ENCODE results near the gene CCSER1.
A peak's percentile ranks its signal among the peaks of the same experiment; 100 is the strongest.

CCSER1 gene

DNA sequence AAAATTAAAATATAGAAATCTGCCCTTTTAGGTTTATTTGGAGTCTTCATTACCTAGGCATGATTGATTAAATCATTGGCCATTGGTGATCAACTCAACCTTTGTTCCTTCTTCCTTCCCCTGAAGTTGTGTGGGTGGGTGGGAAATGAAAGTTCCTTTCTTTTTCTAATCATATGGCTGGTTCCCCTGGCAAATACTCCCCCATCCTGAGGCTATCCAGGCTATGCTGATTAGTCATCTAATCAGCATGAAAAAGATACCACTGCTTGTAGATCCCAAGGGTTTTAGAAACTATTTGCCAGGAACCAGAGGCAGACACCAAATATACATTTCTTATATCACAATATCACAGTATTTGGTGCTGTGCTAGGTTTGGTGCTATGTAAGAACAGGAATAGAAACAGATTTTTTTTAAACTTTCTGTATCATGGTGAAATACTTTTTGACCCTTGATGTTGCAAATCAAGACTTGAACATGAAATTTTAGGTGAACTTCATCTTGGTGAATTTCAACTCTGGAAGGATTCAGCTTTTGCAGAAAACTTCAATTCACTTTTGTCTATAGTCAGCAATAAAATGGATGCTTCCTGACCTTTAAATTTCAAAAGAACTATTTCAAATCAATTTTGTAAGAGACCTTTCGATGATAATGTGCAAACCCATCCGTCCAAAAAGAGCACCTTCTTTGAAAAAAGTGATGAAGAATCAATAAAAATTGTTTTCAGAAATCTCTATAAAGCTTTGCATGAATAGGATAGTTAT lies 71.1 kb downstream of the CCSER1 start:
- DNase-seq, result no peak

DNA sequence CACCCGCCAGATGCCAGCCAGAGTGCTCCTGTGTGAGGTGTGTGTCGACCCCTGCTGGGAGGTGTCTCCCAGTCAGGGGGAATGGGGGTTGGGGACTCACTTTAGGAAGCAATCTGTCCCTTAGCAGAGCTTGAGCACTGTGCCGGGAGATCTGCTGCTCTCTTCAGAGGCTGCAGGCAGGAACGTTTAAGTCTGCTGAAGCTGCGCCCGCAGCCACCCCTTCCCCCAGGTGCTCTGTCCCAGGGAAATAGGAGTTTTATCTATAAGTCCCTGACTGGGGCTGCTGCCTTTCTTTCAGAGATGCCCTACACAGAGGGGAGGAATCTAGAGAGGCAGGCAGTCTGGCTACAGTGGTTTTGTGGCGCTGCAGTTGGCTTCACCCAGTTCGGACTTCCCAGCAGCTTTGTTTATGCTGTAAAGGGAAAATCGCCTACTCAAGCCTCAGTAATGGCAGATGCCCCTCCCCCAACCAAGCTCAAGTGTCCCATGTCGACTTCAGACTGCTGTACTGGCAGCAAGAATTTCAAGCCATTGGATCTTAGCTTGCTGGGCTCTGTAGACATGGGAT lies 80.8 kb downstream of the CCSER1 start:
- DNase-seq, result no peak

DNA sequence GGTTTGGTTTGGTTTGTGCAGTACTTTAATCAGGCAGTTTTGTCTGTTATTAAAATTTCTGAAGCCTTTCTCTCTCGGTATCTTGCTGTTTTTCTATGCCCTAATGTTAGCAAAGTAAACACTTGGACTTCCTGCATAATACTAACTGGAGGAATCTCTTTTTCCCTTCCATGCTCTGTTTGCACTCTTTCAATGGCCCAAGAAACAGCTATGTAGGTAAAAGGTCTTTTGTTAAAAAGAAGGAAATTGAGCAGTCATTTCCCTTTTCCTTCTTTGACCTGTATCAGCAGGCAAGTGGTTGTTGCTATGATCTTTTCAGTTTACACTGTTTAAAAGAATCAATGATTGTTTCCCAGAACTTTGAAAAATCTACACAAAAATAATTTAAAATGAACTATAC lies 82.7 kb downstream of the CCSER1 start:
- no peak for DNase-seq

DNA sequence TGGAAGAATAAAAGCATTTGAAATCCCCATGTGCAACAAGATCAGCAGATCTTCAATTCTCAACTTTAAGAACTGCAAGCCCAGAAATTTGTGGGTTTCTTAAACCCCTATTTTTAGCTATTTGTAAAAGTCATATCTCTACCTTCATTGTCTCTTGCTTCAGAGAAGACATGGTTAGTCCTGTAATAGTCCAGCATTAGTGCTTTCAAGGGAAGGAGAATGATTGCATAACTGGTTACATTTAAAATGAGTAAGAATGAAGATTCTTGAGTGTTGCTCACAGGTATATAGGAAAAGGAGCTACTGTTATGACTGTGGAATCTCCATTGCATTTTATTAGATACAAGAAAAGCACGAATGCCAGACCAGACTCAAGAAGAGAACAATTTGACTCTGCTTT lies 84.0 kb downstream of the CCSER1 start:
- no peak for DNase-seq

DNA sequence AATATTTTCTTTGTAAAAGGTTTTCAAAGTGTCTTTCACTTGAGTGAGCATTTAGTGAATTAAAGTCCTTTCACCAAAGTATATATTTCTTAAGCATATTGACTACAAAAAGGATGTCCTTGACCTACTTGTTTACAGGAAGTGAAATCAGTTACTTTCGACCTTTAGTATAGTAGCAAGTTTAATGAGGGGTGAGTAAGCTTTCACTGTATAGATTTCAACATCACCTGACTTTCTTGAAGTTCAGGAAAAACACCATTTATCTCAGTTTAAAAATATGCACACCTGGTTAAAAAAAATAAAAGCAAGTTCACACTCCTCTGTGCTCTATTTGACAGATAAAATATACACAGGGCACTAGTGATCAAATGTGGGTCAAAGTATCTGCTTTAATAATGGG lies 88.1 kb downstream of the CCSER1 start:
- no peak for DNase-seq

DNA sequence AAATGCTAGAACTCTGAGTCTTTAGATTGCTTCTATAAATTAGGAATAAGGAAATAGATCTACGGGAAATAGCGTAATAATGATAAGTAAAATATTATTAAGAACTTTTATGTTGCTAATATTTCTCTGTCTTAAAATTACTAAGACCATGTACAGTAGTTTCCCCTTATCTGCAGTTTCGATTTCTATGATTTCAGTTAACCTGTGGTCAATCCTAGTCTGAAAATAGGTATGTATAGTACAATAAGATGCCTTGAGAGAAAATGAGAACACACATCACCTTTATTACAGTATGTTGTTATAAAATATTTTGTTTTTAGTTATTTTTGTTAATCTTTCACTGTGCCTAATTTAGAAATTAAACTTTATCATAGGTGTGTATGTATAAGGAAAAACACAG lies 92.6 kb downstream of the CCSER1 start:
- no peak for DNase-seq

DNA sequence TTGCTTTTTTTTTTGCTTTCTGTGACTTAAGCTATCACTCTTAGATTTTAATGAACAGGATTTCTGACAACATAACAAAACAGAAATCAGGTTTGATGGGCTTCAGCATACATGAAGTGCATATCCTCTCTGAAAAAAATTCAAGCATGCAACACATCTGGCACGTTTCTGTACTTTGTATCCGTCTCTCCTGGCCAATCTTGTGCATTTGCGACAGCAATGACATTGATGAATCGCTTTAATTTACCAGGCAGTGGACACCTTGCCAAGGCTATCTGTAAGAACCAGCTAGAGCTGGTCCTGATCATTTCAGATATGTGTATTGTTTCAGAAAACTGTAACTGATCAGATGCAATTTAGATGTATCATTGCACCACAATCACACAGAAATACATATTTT lies 93.3 kb downstream of the CCSER1 start:
- DNase-seq, result no peak

DNA sequence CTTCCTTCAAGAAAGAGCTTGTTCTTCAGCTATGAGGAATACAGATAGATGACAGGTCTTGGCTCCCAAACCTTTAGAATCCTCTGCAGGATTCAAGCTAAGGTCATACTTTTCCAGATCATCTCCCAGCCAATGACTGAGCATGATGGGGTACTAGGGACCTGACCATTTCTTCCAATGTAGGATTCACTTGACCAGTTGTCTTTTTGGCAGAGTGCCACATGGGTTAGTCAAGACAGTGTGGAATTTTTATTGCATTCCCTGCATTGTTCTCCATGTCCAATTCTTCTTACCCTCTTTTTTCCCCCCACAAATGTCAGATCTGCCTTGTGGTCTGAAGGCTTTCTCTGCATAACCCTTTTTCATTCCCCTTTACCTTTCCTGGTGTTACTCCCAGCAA lies 99.5 kb downstream of the CCSER1 start:
- no peak for DNase-seq

DNA sequence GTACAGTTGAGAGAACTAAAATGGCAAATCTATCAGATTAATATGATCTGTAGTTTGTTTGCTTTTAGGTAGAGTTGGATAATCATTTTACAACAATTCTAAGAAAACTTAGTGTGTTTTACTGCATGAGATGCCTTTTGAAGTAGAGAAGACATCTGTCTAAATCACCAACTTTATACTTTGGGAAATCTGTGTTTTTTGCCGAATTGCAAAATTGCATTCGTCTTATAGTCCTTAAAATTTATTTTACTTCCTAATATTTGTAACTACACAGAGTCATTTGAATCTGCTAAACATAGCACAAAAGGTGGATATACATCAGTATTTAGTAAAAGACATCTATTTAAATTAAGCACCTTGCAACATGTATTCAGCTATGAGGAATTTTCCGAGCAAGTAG lies 100.0 kb downstream of the CCSER1 start:
- no peak for DNase-seq

DNA sequence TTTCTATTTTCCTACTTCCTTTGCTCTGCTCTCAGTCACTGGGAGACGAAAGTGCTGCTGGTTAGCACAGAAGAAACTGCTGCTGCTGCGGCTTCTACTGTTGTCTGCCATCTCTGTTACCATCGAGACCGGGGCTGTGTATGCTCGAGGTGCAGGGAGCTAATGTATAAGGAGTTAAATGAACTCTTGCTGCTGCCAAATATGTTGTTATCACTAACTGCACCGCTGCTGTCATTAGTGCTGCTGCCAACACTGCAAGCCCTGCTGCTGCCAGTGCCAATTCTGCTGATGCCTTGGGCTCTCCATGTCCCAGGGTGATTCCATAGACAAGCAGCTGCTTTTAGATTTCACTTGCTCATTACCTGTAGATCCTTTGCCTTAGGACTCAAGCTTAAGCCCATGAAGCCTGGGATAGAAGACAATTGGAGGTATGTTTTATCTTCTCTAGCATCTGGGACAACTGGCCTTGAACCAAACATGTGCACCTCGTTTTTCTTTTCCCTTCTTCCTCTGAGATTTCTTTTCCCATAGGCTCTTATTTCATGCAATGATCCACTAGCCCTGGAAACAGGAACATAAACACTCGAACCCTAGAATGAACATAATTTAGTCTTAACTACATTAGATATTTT lies 107.8 kb downstream of the CCSER1 start:
- DNase-seq, result no peak

DNA sequence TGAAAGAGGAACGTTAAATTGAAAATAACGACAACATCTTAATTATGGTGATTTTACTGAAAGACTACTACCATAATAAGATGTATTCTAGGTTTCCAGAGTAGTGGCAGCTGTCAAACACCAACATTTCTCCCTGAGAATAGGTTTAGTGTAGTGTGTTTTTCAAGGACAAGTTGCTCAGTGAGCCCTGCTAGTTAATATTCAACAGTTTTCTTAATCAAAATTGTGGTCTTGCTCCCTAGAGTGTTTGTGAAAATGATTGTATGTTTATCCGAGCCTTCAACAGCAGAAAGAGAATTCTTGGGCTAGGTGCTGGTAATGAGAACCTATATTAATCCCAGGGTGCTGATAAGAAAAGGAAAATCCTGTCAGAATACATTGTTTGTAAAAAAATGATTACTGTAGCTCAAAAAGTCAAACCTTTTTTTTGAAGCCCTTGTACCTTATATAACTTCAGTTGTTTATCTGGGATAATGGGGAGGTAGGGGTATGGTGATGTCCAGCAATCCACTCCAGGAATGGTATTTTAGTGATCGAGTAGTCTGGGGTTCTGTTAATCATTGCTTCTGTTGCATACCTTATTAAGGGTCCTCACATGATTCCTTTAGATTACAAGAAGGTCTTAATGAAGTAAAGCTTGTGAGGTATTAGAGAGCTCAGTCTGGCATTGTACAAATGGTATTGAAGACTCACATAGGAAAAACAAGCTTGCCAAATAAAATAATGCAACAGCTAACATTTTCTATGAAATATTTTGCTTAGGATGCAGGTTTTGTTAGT lies 110.7 kb downstream of the CCSER1 start:
- DNase-seq, result no peak

DNA sequence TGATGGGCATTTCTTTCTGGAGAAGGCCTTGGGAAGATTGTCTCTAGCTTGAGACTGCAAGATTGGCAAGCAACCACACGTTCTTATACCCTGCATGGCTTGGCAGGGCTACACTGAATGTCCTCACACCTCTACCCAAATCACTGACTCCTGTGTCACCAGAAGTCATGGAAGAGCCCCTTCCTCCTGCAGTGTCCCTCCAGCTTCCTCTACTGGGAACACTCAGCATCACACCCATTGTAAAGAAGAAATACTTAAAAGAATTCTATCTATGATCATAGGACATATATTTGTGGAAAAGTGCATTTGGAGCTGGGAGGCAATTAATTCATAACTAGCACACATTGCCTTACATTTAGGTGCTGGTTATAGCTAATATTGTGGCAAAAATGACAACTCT lies 113.1 kb downstream of the CCSER1 start:
- DNase-seq, result no peak

DNA sequence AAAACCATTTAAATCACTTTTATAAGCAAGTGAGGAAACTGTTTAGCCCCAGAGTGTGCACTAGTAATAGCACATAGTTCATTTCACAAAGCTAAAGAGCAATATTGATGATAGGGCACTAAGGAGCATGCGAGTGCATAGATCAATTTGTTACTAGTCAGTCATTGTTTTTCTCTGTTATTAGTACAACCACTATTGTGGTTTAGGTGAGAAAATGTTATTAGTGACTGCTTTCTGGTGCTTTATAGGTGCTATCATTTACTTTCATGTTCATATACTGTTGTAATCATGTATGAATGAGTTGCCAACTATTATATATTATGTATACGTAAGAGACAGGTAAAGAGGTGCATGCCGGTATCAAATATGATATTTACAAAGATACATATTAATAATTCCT lies 113.8 kb downstream of the CCSER1 start:
- DNase-seq, result no peak

DNA sequence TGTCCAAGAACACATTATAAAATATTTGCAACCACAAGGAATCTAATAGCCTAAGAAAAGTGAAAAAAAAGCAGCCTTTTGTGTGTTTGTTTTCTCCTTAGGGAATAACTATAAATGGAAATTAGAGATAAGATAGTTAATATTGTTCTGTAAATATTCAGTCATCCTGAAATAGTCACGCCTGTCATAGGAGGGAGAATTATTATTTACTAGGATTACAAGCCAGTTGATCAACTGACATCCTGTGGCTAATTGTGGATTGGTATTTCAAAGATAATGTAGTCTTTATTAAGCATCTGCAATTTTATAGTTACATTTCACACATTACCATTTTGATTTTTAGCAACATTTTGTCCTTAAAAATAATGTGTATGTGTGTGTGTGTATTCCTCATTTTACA lies 118.6 kb downstream of the CCSER1 start:
- no peak for DNase-seq

DNA sequence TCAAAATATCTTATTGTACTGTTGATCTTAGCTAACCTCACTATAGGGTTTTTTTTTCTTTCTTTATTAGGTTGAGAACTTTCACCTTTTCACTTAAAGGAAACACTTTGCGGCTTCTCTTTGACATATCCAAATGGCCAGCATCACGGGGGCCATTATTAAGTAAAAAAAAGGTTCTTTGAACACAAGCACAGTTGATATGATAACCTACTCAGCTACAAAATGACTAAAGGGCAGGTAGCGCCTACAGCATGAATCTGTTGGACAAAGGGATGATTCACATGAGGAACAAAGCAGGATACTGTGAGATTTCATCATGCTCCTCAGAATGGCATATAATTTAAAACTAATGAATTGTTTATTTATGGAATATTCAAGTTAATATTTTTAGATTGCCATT lies 119.6 kb downstream of the CCSER1 start:
- no peak for DNase-seq

DNA sequence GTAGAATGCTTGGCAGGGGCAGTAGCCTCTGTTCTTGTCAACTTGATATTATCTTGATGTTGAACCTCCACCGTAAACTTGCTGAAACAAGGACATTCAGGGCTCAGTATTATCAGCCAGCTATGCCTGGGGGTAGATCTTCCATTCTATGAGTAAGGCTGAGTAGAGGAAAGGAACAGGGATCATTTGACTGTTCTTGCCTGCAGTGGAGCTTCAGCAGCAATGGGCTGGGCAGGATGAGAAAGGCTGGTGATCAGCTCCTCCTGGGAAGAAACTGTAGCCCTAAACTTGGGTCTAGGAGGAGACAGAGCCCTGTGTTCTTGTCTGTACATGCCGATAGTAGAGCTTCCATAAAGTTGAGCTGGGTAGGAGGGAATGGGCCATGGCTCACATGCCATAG lies 127.2 kb downstream of the CCSER1 start:
- DNase-seq, result no peak

DNA sequence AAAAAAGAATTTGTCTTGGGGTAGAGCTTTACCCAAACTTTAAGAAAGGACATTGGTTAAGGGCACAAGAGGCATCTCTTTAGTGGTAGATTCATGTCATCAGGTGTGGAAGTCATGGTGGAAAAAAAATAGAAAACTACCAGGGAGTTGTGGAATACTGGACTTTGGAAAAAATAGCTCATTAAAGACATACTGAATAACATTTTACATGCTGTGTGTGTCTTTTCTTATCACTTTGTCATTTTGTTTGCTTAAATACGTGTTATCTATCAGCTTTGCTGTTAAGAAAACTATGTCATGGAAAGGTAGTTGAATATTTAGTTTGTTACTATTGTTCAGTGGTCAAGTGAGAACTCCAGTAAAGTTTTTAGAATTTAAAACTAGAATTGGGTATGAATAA lies 147.0 kb downstream of the CCSER1 start:
- DNase-seq, result no peak

DNA sequence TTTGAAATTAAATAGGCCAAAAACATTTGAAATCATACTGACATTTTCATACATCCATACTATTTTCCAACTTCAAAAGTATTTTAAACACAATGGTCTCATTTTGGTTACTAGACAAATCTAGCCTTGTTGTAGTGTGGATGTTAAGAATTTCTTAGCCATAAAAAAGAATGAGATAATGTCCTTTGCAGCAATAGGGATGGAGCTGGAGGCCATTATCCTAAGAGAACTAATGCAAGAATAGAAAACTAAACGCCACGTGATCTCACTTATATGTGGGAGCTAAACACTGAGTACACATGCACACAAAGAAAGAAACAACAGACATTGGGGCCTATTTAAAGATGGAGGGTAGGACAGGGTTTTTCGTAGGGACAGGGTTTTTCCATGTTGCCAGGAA lies 153.8 kb downstream of the CCSER1 start:
- DNase-seq, result no peak

DNA sequence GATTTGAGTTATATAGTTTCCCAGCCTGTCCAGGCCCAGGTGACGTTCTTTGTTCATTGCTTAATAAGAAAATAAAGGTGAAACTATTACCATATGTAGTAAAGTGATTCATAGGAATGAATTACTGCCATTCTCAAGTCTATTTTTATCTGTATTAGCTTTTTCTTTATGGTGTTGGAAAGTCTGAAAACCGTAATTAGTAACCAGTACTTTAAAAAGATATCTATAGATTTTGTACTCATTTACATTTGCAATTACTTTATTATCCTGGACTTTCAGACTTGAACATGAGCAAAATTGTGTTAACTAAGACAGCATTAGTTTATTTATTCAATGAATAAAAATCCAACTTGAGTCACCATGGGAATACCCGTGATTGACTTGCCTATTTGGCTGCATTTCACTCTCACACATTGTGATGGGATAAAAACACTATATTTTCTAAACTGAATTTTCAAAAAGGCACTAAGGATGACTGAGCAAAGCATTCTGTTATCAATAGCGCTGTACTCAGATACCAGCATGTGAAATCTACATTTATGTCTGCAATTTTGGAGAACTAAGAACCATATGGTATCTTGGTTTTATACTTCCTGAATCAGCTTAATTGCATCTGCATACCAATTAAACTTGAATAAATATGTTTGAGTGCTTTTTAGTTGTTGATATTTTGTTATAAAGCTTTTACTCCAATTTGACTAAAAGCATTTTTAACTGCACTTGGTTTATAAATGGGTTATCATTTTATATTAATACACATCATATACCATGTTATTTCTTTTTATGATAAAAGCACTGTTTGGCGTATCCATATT lies 154.6 kb downstream of the CCSER1 start:
- DNase-seq, result no peak

DNA sequence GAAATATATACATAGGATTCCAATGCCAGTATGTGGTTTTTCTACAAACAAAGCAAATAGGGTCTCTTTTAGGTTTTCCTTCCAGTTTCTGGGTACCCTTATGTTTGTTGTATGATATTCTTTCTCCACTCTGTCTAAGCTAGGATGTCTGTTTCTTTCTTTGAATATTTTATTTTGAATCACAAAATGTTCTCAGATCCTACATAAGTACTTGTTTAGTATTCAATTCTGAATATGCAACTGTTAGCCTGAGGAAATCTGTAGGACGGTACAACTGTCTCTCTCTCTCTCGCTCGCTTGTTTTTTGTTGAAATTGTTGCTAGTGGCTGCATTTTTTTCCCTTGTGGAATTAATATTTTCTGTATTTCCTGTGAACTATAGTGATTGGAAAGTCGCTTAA lies 163.2 kb downstream of the CCSER1 start:
- DNase-seq, result no peak

DNA sequence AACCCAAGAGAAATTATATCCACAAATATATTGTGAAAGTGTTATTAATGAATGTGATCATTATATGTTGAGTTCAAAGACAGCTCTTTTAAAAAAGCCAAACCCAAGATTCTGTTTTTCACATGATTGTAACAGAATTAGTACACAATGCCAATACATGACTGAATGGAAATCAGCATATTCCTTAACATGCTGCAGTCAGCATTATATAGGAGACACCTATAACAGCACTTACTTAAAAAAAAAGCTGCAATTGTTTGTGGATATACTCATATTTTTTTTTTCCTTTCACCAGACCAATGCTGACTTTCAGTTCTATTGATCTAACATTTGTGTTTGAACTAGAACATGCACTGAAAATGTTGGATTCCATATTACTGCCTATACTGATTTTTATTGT lies 165.2 kb downstream of the CCSER1 start:
- no peak for DNase-seq

DNA sequence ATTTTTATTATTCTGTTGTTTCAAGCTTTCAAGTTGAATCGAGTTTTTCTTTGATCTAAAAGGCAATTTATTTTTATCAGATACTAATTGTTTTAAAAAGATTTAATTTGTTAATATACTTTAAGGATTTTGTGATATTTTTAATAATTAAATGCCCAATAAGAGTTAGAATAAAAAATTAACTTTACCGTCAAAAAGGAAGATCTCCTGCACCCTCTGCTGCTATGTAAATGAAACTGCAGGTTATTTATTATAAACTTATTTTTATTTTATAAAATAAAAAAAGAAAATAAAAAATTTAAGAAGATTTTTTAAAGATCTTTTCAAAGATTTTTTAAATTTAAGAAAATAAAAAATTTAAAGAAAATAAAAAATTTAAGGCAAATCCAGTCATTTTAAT lies 166.1 kb downstream of the CCSER1 start:
- DNase-seq, result peak; percentile 43

DNA sequence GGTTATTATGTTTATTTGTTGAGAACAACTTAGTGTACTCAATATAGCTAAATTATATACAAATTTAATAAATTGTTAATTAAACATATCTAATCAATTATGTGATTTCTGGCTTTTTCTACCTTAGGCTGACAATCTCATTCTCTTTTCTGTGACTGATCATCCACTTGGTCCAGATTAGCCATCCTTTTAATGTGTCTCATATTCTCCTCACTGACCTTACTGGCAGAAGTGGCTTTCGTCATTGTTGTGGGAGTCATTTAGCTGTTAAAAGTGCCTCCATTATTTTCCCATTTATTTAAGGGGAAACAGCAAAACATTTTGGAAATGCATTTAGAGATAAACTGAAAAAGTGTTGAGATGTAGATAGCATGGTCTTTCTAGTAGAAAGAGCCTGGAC lies 172.2 kb downstream of the CCSER1 start:
- no peak for DNase-seq

All from hematopoietic multipotent progenitor cell treated with erythropoietin and hydrocortisone succinate and interleukin-3 and kit ligand, for 4 days (in vitro differentiated cells).